Measurements from ENCODE around the gene AK2.

The AK2 gene

GRCh38 chr1:33015216-33015615 is 21.5 kb downstream of the AK2 start:
- Histone ChIP-seq H3K36me3 (ENCODE audit: low read depth) (peaks cover 96% of the 10 kb centered on the region), H3K4me3 (ENCODE audit: severe bottlenecking) (no peak overlapping the region)

DNA sequence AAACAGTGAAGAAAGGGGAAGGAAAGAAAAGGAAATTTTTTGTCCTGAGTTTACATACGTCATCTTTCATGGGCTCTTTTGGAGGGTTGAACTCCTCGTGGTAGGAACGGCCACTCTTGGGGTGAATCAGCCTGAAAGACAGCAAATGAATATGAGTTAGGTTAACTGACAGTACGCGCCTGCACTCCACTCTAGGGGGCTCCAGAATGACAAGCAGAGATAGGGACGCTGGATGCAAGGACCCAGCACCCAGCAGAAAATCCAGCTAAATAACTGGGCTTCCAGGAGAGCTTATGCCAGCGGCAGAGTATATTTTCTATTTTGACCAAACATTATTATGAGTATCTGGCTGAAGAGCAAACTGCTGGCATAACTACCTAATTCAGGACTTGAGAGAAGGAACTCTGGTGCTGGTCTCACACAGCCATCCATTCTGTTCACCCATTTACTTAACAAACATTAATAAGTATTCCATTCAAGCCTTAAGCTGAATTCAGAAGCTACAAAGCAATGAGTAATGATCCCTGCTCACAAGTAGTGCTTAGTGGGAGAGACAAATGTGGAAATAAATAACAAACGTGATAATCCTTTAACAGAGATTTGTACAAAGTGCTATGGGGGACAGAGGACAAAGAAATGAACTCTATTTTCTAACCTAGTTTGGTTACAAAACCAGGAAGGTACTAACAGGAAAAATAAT is 22.1 kb downstream of the AK2 start:
- no peak for ATAC-seq (ENCODE audit: low read depth)
- H3K36me3 ChIP-seq (ENCODE audit: low read depth): peaks cover 91% of the 10 kb centered on the region
- no peak overlapping the region for H3K27ac ChIP-seq (ENCODE audit: poor library complexity, severe bottlenecking)
- no peak for TF ChIP-seq CTCF (IDR thresholded peaks at IDR 0.05; ENCODE audit: poor library complexity, severe bottlenecking)
- no peaks in the 10 kb centered on the region for H3K9me3 ChIP-seq (ENCODE audit: severe bottlenecking)
- H3K27me3 ChIP-seq (ENCODE audit: insufficient read depth, poor library complexity, severe bottlenecking): no peaks in the 10 kb centered on the region
- no peaks in the 10 kb centered on the region for H3K4me1 ChIP-seq (ENCODE audit: insufficient read depth, poor library complexity, severe bottlenecking)
- no peak overlapping the region for H3K4me3 ChIP-seq (ENCODE audit: severe bottlenecking)
- DNase-seq (ENCODE audit: low spot score): no peak

More at GRCh38 chr1:33015216-33015615, 21.5 kb downstream of the AK2 start:
- no peaks in the 10 kb centered on the region for H3K4me1 ChIP-seq (ENCODE audit: insufficient read depth, poor library complexity, severe bottlenecking)
- H3K27me3 ChIP-seq (ENCODE audit: insufficient read depth, poor library complexity, severe bottlenecking): no peaks in the 10 kb centered on the region
- ATAC-seq (ENCODE audit: low read depth) (no peak), DNase-seq (ENCODE audit: low spot score) (no peak)
- no peaks in the 10 kb centered on the region for H3K9me3 ChIP-seq (ENCODE audit: severe bottlenecking)
- TF ChIP-seq CTCF (IDR thresholded peaks at IDR 0.05; ENCODE audit: poor library complexity, severe bottlenecking): no peak
- H3K27ac ChIP-seq (ENCODE audit: poor library complexity, severe bottlenecking): no peak overlapping the region

DNA sequence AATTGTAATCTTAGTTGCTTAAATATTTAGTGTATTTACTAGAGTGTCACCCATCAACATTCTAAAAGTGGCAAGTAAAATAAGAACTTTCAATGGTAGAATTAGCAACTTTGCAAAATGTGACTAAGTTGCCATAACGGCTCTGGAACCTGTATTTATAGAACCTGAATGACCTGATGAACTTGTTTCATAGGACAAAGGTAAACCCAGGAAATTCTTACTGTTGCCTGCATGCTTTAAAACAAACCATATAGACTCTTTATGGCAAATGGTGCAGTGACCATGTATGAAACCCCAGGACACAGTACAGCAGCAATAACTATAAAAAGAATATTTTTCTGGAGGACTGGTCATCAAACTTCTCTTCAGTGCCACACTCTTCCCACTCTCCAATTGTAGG is 22.9 kb downstream of the AK2 start:
- H3K27ac ChIP-seq (ENCODE audit: poor library complexity, severe bottlenecking): no peak overlapping the region
- H3K27me3 ChIP-seq (ENCODE audit: insufficient read depth, poor library complexity, severe bottlenecking): no peaks in the 10 kb centered on the region
- no peaks in the 10 kb centered on the region for H3K9me3 ChIP-seq (ENCODE audit: severe bottlenecking)
- H3K4me1 ChIP-seq (ENCODE audit: insufficient read depth, poor library complexity, severe bottlenecking): no peaks in the 10 kb centered on the region
- H3K36me3 ChIP-seq (ENCODE audit: low read depth): peaks cover 91% of the 10 kb centered on the region
- no peak overlapping the region for H3K4me3 ChIP-seq (ENCODE audit: severe bottlenecking)
- DNase-seq (ENCODE audit: low spot score) (no peak), ATAC-seq (ENCODE audit: low read depth) (no peak)
- TF ChIP-seq CTCF (IDR thresholded peaks at IDR 0.05; ENCODE audit: poor library complexity, severe bottlenecking): no peak

- Histone ChIP-seq H3K27me3 (ENCODE audit: insufficient read depth, poor library complexity, severe bottlenecking) (no peaks in the 10 kb centered on the region), H3K36me3 (ENCODE audit: low read depth) (peaks cover 88% of the 10 kb centered on the region), H3K27ac (ENCODE audit: poor library complexity, severe bottlenecking) (no peak overlapping the region), H3K9me3 (ENCODE audit: severe bottlenecking) (no peaks in the 10 kb centered on the region), H3K4me1 (ENCODE audit: insufficient read depth, poor library complexity, severe bottlenecking) (peaks cover 13% of the 10 kb centered on the region), H3K4me3 (ENCODE audit: severe bottlenecking) (no peak overlapping the region)
- no peak for TF ChIP-seq CTCF (IDR thresholded peaks at IDR 0.05; ENCODE audit: poor library complexity, severe bottlenecking)
- no peak for DNase-seq (ENCODE audit: low spot score)
- ATAC-seq (ENCODE audit: low read depth): no peak
These were observed 24.5 kb downstream of the AK2 start for GRCh38 chr1:33012165-33012564.
